ENCODE data around the gene HOXC11.

Gene HOXC11

DNA sequence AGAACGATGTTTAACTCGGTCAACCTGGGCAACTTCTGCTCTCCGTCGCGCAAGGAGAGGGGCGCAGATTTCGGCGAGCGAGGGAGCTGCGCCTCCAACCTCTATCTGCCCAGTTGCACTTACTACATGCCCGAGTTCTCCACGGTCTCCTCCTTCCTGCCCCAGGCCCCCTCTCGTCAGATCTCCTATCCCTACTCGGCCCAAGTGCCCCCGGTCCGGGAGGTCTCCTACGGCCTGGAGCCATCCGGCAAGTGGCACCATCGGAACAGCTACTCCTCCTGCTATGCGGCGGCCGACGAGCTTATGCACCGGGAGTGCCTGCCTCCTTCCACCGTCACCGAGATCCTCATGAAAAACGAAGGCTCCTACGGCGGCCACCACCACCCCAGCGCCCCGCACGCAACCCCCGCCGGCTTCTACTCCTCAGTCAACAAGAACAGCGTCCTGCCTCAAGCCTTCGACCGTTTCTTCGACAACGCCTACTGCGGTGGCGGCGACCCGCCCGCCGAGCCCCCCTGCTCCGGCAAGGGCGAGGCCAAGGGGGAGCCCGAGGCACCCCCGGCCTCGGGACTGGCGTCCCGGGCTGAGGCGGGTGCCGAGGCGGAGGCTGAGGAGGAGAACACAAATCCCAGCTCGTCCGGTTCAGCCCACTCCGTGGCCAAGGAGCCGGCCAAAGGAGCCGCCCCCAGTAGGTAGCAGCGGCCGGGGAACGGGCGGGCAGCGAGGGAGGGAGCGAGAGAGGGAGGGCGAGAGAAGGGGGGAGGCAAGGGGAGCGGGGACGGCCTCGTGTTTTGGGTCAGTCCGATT is 513 bp downstream of the HOXC11 start:
- DNase-seq: no peak

- DNase-seq: no peak
These were observed 1.4 kb downstream of the HOXC11 start, which contains the start of gene HOTAIR for GRCh38 chr12:53974084-53975063. TSS of gene HOTAIR (minus strand) at chr12:53974954.

- no peak for DNase-seq
These were observed 2.1 kb downstream of the HOXC11 start for GRCh38 chr12:53975064-53975471.

- DNase-seq: no peak
These were observed 2.7 kb downstream of the HOXC11 start for GRCh38 chr12:53975479-53976152.

DNA sequence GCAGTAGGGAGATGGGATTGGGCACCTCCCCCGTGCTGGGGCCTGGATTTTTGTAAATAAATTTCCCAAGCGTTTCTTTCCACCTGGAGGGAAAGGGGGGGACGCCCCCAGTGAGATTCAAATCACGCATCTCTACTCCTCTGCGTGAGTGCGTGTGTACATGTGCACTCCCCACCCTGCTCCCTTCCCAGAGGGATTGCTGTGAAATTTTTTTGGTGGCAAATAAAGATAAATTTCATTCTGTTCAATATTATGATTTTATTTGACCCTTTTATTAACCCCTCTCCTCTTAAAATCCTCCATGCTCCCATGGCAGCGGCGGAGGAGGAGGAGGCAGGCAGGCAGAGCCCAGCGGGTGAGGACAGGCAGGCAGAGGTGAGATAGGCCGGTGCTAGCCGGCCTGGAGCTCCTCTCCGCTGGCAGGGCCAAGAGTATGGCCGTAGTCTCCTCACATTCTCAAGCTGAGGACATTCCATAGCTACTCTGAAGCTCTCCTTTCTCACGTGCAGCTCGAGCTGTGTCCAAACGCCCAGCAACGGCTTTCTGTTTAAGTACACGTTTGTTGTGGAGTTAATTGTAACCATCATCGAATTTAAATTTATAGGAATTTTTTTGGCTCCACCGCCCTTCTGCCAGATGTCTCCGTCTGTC is 3.4 kb downstream of the HOXC11 start:
- no peak for DNase-seq

GRCh38 chr12:53976823-53977595 is 4.1 kb downstream of the HOXC11 start:
- no peak for DNase-seq

DNA sequence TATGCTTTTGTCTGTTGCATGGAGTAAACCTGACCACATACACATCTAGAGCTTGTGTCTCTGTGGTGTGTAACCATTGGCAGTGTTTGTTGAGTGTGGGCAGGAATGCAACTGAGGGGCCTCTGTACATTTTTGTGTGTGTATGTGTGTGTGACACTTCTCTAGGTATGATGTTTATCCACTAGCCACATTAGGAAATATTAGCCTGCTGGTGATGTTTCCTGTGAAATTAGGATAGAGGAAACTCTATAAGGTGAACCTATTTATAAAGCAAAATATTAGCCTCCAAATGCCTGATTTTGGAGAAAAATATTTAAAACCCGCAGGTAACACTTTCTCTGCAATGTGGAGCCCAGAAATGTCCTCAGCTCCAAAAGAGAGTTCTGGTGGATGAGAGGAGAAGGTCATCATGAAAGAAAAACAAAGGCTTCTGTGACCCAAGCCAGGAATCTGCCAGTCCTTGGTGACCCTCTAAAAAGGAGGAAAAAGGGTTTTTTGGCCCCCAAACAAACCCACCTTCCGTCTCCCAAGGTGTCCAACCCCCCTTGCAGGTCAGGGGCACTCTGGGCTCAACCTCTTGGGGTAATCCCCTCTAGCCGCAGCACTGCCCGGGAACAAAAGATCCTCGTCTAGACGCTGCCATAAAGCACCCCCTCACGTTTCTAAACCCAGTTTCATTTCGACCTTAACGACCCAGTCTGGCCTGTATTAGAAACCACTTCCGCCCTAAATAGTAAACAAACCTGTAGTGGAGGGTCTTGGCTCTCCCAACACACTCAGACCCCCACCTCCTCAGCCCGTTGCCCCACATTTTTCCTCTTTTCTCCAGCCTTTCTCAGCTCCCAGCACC is 4.9 kb downstream of the HOXC11 start:
- DNase-seq: no peak

GRCh38 chr12:53978477-53979356 is 5.8 kb downstream of the HOXC11 start:
- DNase-seq: no peak

DNA sequence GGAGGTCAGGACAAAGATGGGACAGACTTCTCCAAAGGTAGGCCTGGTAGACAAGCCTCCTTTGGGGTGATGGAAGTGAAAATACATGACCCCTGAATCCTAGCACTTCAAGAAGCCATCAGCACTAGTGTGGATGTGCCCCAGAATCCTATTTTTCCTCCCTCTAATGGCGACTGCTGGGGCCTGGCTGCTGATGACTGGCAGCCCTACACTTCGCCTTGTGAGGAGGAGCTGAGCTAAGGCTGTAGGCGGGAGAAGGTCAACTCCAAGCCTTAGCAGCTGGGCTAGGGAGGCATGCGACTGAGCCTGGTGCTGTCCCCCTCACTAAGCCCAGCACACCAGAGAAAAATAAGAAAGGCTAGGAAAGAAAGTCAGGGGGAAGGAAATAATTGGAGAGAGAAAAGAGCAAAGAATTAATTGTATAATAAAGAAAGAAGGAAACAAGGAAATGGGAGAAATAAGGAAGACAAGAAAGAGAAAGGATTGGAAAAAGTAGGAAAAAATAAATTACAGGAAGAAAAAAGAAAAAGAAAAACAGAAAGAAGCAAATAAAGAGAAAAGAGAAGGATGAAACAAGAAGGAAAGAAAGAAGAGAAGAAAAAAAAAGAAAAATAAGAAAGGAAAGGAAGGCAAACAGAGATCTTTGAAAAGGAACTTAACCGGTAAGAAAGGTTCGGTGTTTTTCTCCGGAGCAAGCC is 7.3 kb downstream of the HOXC11 start:
- DNase-seq: no peak

DNA sequence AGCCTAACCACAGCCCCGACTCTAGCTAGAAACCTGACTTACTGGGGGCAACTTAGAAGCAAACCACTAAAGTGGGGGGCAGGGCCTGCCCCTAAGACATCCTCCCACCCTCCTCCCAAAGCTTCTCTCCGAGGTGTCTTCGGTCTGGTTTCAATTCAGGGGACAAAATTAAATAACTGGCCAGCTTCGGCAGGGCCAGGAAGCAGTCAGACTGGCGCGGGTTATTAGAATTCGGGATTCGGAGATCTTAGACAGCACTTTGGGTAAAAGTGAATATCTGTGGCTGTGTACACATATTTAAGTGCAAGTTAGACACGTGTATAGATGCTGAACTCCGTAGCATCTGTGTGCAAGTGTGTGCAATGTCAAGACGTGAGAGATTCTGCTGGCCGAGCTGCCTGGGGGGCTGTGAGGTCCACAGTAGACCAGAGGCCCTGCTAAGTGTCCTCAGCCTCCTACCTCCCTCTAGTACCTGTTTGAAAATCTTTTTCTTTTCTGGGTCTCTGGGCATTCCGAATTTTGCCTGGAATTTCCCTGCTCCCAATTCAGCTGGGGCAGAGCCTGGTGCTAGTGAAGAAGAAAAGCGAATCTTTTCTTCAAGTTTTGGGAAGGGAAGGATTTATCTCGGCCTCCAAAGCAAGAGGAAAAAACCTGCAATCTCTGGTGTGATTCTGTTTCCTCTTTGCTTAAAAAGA is 8.0 kb downstream of the HOXC11 start:
- DNase-seq: no peak

DNA sequence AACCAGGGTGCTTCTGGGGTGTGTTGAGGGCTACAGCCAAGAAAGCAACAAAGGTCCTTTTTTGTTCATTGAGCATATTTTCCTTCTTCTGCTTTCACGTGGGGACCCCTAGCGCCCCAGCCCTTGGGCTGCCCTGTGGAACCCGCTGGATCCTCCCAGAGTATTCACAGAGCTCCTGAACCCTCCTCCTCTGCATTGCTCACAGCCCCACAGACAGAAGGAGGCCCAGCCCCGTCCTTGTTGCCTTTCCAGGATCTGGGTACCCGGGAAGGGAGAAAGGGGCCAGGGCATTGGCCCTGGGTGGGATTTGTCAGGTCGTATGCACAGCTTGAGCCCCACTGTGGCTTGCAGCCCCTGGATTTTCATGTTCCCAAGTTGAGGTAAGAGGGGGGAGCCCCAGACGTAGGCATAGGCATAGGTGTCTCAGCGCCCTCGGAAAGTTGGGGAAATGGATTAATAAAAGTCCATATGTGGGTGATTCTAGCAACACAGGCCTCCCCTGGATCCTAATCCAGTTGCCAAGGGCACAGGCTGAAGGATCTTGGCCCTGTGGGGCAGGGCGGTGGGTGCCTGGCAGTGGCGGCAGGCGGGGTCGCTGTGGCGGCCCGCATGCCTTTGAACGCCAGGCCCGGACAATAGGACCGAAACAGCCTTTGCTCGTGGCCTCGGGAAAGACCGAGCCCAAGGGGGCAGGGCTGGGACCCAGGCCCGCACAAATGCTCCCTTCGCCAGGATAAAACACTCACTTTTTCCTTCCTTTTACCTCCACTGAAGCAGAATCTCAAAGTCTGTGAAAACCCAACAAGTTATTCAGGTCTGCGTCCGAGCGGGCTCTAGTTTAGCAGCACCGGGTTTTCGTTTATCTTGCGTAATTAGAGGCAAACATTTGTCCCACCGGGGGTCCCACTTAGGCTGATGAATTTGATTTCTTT is 9.0 kb downstream of the HOXC11 start:
- no peak for DNase-seq

DNA sequence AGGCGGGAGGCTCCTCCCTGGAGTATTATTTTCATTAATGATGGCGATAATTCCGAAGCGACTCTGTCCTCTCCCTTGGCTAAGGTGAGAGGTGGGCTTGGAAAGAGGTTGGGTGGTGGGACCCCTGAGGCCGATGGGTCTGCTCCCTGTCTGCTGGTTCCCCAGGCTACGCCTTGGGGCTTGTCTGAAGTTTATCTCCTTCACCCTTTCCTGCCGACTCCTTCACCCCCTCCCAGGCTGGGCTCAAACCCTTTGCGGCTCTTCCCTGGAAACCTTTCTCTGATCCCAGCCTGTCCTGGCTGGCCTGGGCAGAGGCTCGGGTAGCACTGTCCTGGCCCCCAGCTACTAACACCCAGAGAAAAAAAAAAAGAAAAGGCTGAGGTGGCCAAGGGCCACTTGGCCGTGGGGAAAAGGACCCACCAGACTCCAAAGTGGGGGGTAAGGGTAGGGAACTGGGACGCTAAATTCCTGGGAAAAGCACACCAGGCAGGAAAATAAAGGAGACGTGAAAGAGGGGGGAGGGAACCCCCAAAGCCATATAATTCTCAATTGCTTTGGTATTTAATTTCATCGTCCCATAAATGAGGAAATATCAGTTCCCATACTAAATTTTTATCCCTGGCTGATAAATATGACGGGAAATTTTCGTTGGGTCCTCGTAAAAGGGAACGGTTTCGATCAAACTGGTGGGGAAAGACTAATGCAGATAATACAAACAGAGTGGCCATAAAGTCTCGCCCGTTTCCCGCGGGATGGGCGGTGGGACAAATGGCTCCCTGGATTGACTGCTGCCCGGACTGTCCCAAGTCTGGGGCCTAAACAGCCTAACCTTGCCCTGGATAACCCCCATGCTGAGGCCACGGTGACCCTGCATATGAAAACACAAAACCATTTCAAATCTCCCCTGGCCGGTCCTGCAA is 10.0 kb downstream of the HOXC11 start:
- DNase-seq: no peak

GRCh38 chr12:53983568-53983949 is 10.6 kb downstream of the HOXC11 start:
- DNase-seq: no peak

- no peak for DNase-seq
These were observed 11.1 kb downstream of the HOXC11 start for GRCh38 chr12:53983950-53984572.

All from amygdala (tissue), 56 donors.